ENCODE data around the gene SDK1. TPM values are rescaled to one million over a fixed set of nuclear protein-coding genes. Genes with fewer than 3 reads are reported as not detected.

Gene SDK1
- total and polyA plus RNA-seq, 2 of the 8 experiments (the other 6 are each of a cell fraction or from before 2014, with no cell fraction given) = 3.3 to 7.2 TPM

DNA sequence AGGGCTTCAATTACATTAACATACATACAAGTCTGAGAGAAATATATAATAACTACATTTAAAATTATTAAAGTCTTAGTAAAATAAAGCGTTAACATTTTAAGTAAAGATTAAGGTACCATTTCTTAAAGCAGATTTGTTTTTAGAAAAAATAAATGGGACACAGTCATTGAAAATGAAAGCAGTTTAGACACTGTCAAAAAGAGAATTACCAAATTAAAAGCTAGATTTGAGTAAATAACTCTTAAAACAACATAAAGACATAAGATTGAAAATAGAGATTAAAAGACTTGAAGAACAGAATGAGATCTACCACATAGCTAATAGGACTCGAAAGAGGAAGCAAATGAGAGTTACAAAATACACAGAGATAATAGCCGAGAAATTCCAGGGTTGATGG, 818.8 kb downstream of the SDK1 start:
- no peak overlapping the region for H3K27ac ChIP-seq (ENCODE audit: low read depth, low read length)
- no peak overlapping the region for H2BK120ac ChIP-seq (replicated peaks; ENCODE audit: low read depth, low read length)
- H3K9ac ChIP-seq (replicated peaks in 1 of 4; ENCODE audit: extremely low read depth in 1 of 4, low read depth in 3 of 4, low read length in 3 of 4) = no peak overlapping the region
- no peak for FAIRE-seq
- H2AK5ac ChIP-seq (ENCODE audit: low read depth, low read length) = no peak overlapping the region
- no peak overlapping the region for H2BK20ac ChIP-seq (ENCODE audit: low read length)
- no peak overlapping the region for H3K4me2 ChIP-seq (ENCODE audit: insufficient read depth in 1 of 2, low read depth in 2 of 2, low read length in 2 of 2)
- H3K14ac ChIP-seq (ENCODE audit: insufficient read length) = no peak overlapping the region
- H3K27me3 ChIP-seq (replicated peaks in 1 of 4; ENCODE audit: control insufficient read depth in 3 of 4, extremely low read depth in 1 of 4, insufficient read depth in 3 of 4, low read length in 3 of 4) = no peaks in the 10 kb centered on the region
- ChIA-PET CTCF (ENCODE audit: partially characterized antibody) (no interaction called here), POLR2A (ENCODE audit: partially characterized antibody) (no interaction called here)
- H3K4ac ChIP-seq (replicated peaks; ENCODE audit: insufficient read length, low read depth, low read length) = no peak overlapping the region
- H3K56ac ChIP-seq (replicated peaks; ENCODE audit: insufficient read length, low read depth, low read length) = no peak overlapping the region
- H4K20me1 ChIP-seq (replicated peaks in 1 of 2; ENCODE audit: control insufficient read depth in 1 of 2, insufficient read depth in 2 of 2, low read length in 2 of 2) = no peaks in the 10 kb centered on the region
- H4K91ac ChIP-seq (replicated peaks; ENCODE audit: insufficient read length, low read length) = no peak overlapping the region
- H3K79me2 ChIP-seq (ENCODE audit: control insufficient read depth in 1 of 2, insufficient read depth in 2 of 2, low read length in 2 of 2) = no peaks in the 10 kb centered on the region
- H2BK12ac ChIP-seq (ENCODE audit: low read depth, low read length) = no peak overlapping the region
- peaks cover 2% of the 10 kb centered on the region; the same call in 1 of the 2 replicates for H3K23me2 ChIP-seq (ENCODE audit: low read depth, low read length)
- H2BK15ac ChIP-seq (ENCODE audit: low read length) = no peak overlapping the region
- no peak overlapping the region for H4K5ac ChIP-seq (ENCODE audit: insufficient read length, low read depth, low read length)
- peaks cover 0 to 2% (median 0%) of the 10 kb centered on the region in 4 experiments; a peak in 1 of 7 replicates for H3K4me1 ChIP-seq (replicated peaks in 1 of 4; ENCODE audit: control insufficient read depth in 3 of 4, insufficient read depth in 4 of 4, low read length in 3 of 4)
- H3K4me3 ChIP-seq (ENCODE audit: extremely low read depth in 1 of 4, insufficient read depth in 2 of 4, low read depth in 3 of 4, low read length in 4 of 4) = no peak overlapping the region
- peaks cover 0 to 4% of the 10 kb centered on the region in 2 experiments; a peak in 1 of 4 replicates for H3K9me3 ChIP-seq (ENCODE audit: insufficient read depth in 2 of 2, low read depth in 1 of 2, low read length in 1 of 2)
- no peak overlapping the region for H3K18ac ChIP-seq (ENCODE audit: extremely low read depth, low read length)
- no peak overlapping the region for H2BK5ac ChIP-seq (ENCODE audit: low read depth, low read length)
- H3K23ac ChIP-seq (ENCODE audit: insufficient read length) = no peak overlapping the region
- 88% methylated on average over 3 of the region's 3 CpGs; no CpG with 5 or more reads in 1 of the 2 experiments for WGBS, 2 experiments (ENCODE audit: extremely low coverage in 1 of 2, insufficient coverage in 1 of 2, insufficient read length in 1 of 2, insufficient replicate concordance in 2 of 2, low coverage in 1 of 2, low lambda C conversion rate in 2 of 2, missing lambda C conversion rate in 1 of 2)
- no peak overlapping the region for H2AFZ ChIP-seq (ENCODE audit: low read length)
- H3K36me3 ChIP-seq (ENCODE audit: control insufficient read depth in 2 of 4, insufficient read depth in 4 of 4, low read length in 3 of 4) = no peaks in the 10 kb centered on the region
- no peak overlapping the region for H4K8ac ChIP-seq (ENCODE audit: extremely low read depth, insufficient read depth, low read length)
- H3K79me1 ChIP-seq (ENCODE audit: low read depth, low read length) = no peaks in the 10 kb centered on the region
- no peak for DNase-seq (ENCODE audit: low read depth in 1 of 2, low spot score in 2 of 2)
- TF ChIP-seq BCL11A (IDR thresholded peaks at IDR 0.05; ENCODE audit: low read depth in 2 of 2, low read length in 2 of 2) (no peak), TAF7 (optimal IDR thresholded peaks at IDR 0.05; ENCODE audit: borderline replicate concordance, low read depth, low read length) (no peak), JUN (IDR thresholded peaks at IDR 0.05; ENCODE audit: low read depth, low read length) (no peak), SAP30 (IDR thresholded peaks at IDR 0.05; ENCODE audit: insufficient read depth, insufficient replicate concordance, low read length) (no peak), BACH1 (IDR thresholded peaks at IDR 0.05; ENCODE audit: low read length) (no peak), RBBP5 (IDR thresholded peaks at IDR 0.05; ENCODE audit: borderline replicate concordance, low read depth, low read length) (no peak), SIN3A (conservative IDR thresholded peaks at IDR 0.05 in 1 of 2, IDR thresholded peaks at IDR 0.05 in 1 of 2; ENCODE audit: low read depth in 1 of 2, low read length in 2 of 2) (no peak), RFX5 (IDR thresholded peaks at IDR 0.05; ENCODE audit: borderline replicate concordance, low read depth, low read length) (no peak), CTBP2 (IDR thresholded peaks at IDR 0.05; ENCODE audit: borderline replicate concordance, insufficient read depth, insufficient read length, low read length) (no peak), PHF8 (conservative IDR thresholded peaks at IDR 0.05; ENCODE audit: low read depth, low read length) (no peak), KDM4A (IDR thresholded peaks at IDR 0.05; ENCODE audit: low read depth, low read length, severe bottlenecking) (no peak), CBX8 (IDR thresholded peaks at IDR 0.05; ENCODE audit: borderline replicate concordance, low read depth, low read length) (no peak)
- TF ChIP-seq, protein P1, sequence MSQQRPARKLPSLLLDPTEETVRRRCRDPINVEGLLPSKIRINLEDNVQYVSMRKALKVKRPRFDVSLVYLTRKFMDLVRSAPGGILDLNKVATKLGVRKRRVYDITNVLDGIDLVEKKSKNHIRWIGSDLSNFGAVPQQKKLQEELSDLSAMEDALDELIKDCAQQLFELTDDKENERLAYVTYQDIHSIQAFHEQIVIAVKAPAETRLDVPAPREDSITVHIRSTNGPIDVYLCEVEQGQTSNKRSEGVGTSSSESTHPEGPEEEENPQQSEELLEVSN (IDR thresholded peaks at IDR 0.05) = no peak
